Measurements from ENCODE around the gene HDAC1. TPM values are rescaled to one million over a fixed set of nuclear protein-coding genes. Genes with fewer than 3 reads are reported as not detected.

HDAC1 gene
- total RNA-seq, 1 donor from 2014 or later: 68.9 TPM

DNA sequence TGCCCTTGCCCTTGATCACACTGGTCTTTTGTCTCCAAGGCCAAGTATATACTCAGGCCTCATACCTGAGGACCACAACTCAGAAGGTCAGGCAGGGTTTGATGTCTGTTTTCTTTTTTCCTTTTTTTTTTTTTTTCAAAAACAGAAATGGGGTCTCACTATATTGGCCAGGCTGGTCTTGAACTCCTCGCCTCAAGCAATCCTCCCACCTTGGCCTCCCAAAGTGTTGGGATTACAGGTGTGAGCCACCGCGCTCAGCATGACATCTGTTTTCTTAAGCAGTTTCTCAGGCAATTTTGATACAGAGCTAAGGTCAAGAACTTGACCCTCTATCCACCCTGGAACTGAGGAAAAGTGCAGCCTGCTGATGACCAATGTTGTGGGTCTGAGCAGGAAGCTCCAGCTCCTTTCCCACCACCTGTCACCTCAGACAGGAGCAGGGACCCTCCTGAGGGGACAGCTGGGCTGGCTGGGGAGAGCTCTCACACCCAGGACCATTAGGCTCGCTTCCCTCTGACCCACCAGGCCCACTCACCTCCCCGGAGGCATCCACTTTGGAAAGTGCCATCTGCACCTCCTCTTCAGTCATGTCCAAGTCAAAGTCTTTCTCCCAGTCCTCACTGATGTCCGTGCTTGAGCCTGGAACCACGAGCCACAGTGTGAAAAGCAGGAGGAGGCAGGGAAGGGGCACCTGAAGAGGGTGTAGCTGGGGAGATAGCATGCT lies 76.2 kb downstream of the HDAC1 start:
- Histone ChIP-seq H3K27ac (no peak overlapping the region), H3K9me3 (no peaks in the 10 kb centered on the region), H3K27me3 (ENCODE audit: low read depth) (no peaks in the 10 kb centered on the region), H3K4me3 (no peak overlapping the region), H3K4me1 (no peaks in the 10 kb centered on the region), H3K36me3 (peaks cover 91% of the 10 kb centered on the region)
- DNase-seq (no peak), ATAC-seq (no peak)
- intact Hi-C loops (cut with DNase I): no loop called here
- TF ChIP-seq, protein P1, sequence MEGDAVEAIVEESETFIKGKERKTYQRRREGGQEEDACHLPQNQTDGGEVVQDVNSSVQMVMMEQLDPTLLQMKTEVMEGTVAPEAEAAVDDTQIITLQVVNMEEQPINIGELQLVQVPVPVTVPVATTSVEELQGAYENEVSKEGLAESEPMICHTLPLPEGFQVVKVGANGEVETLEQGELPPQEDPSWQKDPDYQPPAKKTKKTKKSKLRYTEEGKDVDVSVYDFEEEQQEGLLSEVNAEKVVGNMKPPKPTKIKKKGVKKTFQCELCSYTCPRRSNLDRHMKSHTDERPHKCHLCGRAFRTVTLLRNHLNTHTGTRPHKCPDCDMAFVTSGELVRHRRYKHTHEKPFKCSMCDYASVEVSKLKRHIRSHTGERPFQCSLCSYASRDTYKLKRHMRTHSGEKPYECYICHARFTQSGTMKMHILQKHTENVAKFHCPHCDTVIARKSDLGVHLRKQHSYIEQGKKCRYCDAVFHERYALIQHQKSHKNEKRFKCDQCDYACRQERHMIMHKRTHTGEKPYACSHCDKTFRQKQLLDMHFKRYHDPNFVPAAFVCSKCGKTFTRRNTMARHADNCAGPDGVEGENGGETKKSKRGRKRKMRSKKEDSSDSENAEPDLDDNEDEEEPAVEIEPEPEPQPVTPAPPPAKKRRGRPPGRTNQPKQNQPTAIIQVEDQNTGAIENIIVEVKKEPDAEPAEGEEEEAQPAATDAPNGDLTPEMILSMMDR (IDR thresholded peaks at IDR 0.05): no peak

DNA sequence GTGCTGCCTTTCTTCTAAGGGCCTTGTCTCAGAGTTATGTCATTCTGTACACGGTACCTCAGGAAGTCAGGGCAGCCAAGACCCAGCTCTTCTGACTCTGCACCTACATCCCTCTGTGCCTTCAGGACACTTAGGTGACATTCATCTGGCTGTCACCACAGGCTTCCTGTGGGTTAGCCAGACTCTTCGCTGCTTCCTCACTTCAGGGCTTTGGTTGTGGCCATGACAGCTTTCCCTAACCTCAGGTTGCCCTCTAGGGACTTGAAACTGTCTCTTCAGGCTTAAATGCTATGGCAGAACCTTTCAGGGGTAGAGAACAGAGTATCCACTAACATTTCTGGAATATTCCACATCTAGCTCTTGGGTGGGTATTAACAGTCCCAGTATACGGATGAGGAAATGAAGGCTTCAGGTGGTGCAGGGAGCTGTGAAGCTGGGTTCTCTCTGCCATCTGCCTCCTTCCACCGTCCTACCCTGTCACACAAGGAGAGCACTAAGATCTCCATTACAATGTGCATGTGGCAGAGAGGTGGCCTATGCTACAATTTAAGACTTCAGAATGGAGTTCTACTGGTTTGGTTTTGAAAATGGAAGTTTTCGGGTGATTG lies 80.4 kb downstream of the HDAC1 start:
- intact Hi-C loops (cut with DNase I): no loop called here
- DNase-seq: no peak
- H3K9me3 ChIP-seq: no peaks in the 10 kb centered on the region

DNA sequence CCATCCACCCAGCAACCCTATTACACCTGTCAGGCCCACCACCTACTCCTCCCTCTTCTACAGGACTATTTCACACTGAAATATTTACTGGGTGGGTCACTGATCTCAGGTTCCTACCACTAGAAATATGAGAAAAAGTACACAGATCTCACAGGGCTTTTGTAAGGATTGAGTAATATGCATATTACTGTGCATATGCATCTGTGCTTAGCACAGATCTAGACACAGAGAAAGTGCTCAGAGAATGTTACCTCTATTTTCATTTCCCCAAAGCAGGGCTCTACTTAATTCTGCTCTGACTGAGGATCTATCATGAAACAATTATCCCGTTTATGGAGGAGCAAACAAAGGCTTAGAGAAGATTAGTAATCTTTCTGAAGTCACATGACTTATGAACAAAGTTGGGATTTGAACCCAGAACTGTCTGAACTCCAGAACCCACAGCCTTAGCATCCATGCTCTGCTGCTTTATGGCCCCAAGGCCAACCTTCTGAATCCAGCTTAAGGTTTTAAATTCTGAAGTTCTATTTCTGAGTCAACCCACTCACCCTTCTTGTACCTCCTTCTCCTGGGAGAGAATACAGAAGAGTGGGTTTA lies 82.2 kb downstream of the HDAC1 start:
- no peak overlapping the region for H3K27ac ChIP-seq
- DNase-seq: no peak
- intact Hi-C loops (cut with DNase I): no loop called here
- H3K4me1 ChIP-seq: no peaks in the 10 kb centered on the region
- no peaks in the 10 kb centered on the region for H3K27me3 ChIP-seq (ENCODE audit: low read depth)
- no peak overlapping the region for H3K4me3 ChIP-seq
- TF ChIP-seq, protein P1 (IDR thresholded peaks at IDR 0.05): no peak
- ATAC-seq: no peak
- H3K36me3 ChIP-seq: peaks cover 99% of the 10 kb centered on the region
- H3K9me3 ChIP-seq: no peaks in the 10 kb centered on the region

More for the DNA sequence above, 80.4 kb downstream of the HDAC1 start:
- ATAC-seq: peak in 1 of 2 donors; percentile 39
- Histone ChIP-seq H3K27me3 (ENCODE audit: low read depth) (no peaks in the 10 kb centered on the region), H3K4me1 (no peaks in the 10 kb centered on the region), H3K36me3 (peaks cover 99% of the 10 kb centered on the region), H3K27ac (no peak overlapping the region), H3K4me3 (no peak overlapping the region)
- TF ChIP-seq, protein P1 (IDR thresholded peaks at IDR 0.05): no peak

DNA sequence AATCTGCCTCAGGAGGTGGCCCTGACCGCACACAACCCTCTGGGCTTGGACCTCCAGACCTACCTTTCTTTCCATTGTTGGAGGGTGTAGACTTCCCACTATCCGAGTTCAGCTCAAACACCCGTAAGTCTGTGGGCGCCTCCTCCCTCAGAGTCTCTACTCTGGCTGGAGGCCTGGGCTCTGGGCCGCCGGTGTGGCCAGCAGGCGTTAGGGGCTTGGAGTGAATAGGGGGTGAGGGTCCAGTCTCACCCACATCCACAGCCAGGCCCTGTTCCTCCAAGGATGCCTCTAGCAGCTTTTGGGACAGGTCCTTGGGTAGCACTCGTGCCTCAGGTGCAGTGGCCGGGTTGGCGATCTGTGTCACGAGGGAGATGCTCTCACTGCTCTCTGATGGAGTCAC lies 84.3 kb downstream of the HDAC1 start:
- H3K9me3 ChIP-seq: no peaks in the 10 kb centered on the region
- no peaks in the 10 kb centered on the region for H3K27me3 ChIP-seq (ENCODE audit: low read depth)
- TF ChIP-seq, protein P1 (IDR thresholded peaks at IDR 0.05): no peak
- intact Hi-C loops (cut with DNase I): no loop called here
- peaks cover 99% of the 10 kb centered on the region for H3K36me3 ChIP-seq
- H3K27ac ChIP-seq: no peak overlapping the region
- no peak for ATAC-seq
- H3K4me3 ChIP-seq: no peak overlapping the region
- no peaks in the 10 kb centered on the region for H3K4me1 ChIP-seq
- no peak for DNase-seq

DNA sequence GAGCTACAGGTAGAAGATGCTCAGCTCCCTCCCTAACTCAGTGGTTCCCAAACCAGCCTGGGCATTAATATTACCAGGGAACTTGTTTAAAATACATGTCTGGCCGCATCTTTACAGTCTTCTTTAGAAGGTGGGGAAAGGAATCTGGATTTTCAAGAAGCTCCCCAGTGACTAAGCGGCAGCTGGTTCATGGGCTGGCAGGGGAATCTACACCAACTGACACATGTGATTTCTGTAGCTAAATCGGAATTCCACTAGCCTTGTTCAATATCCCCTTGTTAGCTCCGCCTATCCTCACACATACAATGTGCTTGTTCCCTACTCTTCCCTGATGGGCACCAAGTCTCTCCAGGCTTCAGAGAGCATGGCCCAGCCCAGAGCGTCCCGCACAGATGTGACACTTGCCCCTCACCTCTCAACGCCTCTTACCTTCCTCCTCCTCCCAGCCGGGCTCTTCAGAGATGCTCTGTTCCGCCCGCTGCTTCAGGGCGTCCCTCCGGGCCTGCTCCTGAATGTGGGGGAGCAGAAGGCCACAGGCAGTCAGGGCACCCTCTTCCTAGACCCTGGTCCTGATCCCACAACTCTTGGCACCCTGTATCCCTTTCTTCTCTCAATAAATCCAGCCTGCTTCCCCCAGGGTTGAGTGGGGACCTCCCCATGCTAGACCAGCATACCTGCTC lies 85.8 kb downstream of the HDAC1 start:
- intact Hi-C loops (cut with DNase I): no loop called here
- no peaks in the 10 kb centered on the region for H3K9me3 ChIP-seq
- ATAC-seq (no peak), DNase-seq (no peak)
- H3K27ac ChIP-seq: no peak overlapping the region
- H3K4me3 ChIP-seq: no peak overlapping the region
- no peaks in the 10 kb centered on the region for H3K4me1 ChIP-seq
- H3K27me3 ChIP-seq (ENCODE audit: low read depth): no peaks in the 10 kb centered on the region
- peaks cover 100% of the 10 kb centered on the region for H3K36me3 ChIP-seq
- TF ChIP-seq, protein P1 (IDR thresholded peaks at IDR 0.05): no peak

All from lower lobe of right lung (tissue), 2 donors.